Activated naive CD8-positive, alpha-beta T cell treated with anti-CD3 and anti-CD28 coated beads for 36 hours (primary cell): ENCODE data around the gene PAPSS1. TPM values are rescaled to one million over a fixed set of nuclear protein-coding genes. Genes with fewer than 3 reads are reported as not detected.
"Not testable (repeated sequence)": the region's sequence is repeated elsewhere in the genome, so short reads cannot be mapped to it uniquely, and the experiment has no call there.

Source experiments
- DNase-seq: peaks from one replicate; pipeline ENCODE4 v3.0.0; 2021
- H3K27ac Mint-ChIP-seq: one replicate; pipeline ENCODE4 v1.8.0; 2022; ENCODE audit warnings: mild to moderate bottlenecking, moderate library complexity, mixed read lengths
- H3K27me3 Mint-ChIP-seq: one replicate; pipeline ENCODE4 v1.8.0; 2022; ENCODE audit warnings: mild to moderate bottlenecking, mixed read lengths
- H3K36me3 Mint-ChIP-seq: one replicate; pipeline ENCODE4 v1.8.0; 2021; ENCODE audit warnings: mild to moderate bottlenecking, mixed read lengths
- H3K4me1 Mint-ChIP-seq: one replicate; pipeline ENCODE4 v1.8.0; 2021; ENCODE audit warnings: mixed read lengths
- H3K4me3 Mint-ChIP-seq: one replicate; pipeline ENCODE4 v1.8.0; 2022; ENCODE audit warnings: mild to moderate bottlenecking, moderate library complexity, mixed read lengths
- H3K9me3 Mint-ChIP-seq: one replicate; pipeline ENCODE4 v1.8.0; 2022; ENCODE audit warnings: mixed read lengths
- total RNA-seq, 2 experiments: library from RNA; stranded (reverse); gene quantifications; one replicate each; pipeline ENCODE4 v1.2.3, GENCODE V29; 2021

The PAPSS1 gene
- total RNA-seq, 2 experiments from 2014 or later, result 26.3 to 26.6 TPM

- H3K27ac Mint-ChIP-seq, result no peak overlapping the region
- no peaks in the 10 kb centered on the region for H3K27me3 Mint-ChIP-seq
- no peak for DNase-seq
- H3K4me1 Mint-ChIP-seq, result no peaks in the 10 kb centered on the region
- H3K9me3 Mint-ChIP-seq, result no peaks in the 10 kb centered on the region
- no peaks in the 10 kb centered on the region for H3K36me3 Mint-ChIP-seq
- no peak overlapping the region for H3K4me3 Mint-ChIP-seq
These were observed 17.4 kb upstream of the PAPSS1 start for GRCh38 chr4:107737450-107737849.

DNA sequence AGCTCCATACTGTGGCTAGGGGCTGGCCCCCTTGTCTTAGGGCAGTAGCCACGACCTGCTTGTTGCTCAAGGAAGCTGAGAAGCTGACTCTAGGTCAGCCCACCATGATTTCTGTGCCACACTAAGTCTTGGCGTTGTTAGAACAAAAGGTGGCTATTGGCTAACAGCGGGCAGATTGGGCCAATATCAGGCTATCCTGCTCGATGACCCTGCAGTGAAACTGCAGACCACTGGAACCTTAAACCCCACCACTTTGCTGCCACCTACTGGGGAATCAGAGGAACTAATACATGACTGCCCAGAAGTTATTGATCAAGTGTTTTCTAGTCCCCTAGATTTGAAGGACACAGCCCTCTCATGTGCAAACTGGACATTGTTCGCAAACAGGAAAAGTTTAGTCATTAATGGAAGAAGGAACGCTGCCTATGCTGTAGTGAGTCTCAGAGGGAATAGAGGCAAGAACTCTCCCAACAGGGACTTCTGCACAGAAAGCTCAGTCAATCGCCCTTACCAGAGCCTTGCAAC, 17.0 kb upstream of the PAPSS1 start:
- DNase-seq, result peak; percentile 19
- no peaks in the 10 kb centered on the region for H3K27me3 Mint-ChIP-seq
- no peaks in the 10 kb centered on the region for H3K36me3 Mint-ChIP-seq
- no peaks in the 10 kb centered on the region for H3K4me1 Mint-ChIP-seq
- H3K4me3 Mint-ChIP-seq, result no peak overlapping the region
- no peaks in the 10 kb centered on the region for H3K9me3 Mint-ChIP-seq
- H3K27ac Mint-ChIP-seq, result no peak overlapping the region

GRCh38 chr4:107736037-107736436, 16.0 kb upstream of the PAPSS1 start:
- no peak for DNase-seq
- Mint-ChIP-seq H3K4me1 (no peaks in the 10 kb centered on the region), H3K27ac (no peak overlapping the region), H3K9me3 (no peaks in the 10 kb centered on the region), H3K27me3 (no peaks in the 10 kb centered on the region), H3K36me3 (no peaks in the 10 kb centered on the region), H3K4me3 (no peak overlapping the region)

- Mint-ChIP-seq H3K4me1 (no peaks in the 10 kb centered on the region), H3K27me3 (no peaks in the 10 kb centered on the region), H3K9me3 (no peaks in the 10 kb centered on the region), H3K27ac (no peak overlapping the region), H3K4me3 (no peak overlapping the region), H3K36me3 (no peaks in the 10 kb centered on the region)
- DNase-seq, result no peak
These were observed 14.1 kb upstream of the PAPSS1 start for GRCh38 chr4:107734120-107734519.

GRCh38 chr4:107733431-107733925, 13.4 kb upstream of the PAPSS1 start:
- no peaks in the 10 kb centered on the region for H3K4me1 Mint-ChIP-seq
- no peaks in the 10 kb centered on the region for H3K9me3 Mint-ChIP-seq
- H3K27ac Mint-ChIP-seq, result no peak overlapping the region
- no peak for DNase-seq
- H3K36me3 Mint-ChIP-seq, result no peaks in the 10 kb centered on the region
- H3K27me3 Mint-ChIP-seq, result peaks cover 3% of the 10 kb centered on the region
- H3K4me3 Mint-ChIP-seq, result no peak overlapping the region

- not testable (repeated sequence) for H3K4me1 Mint-ChIP-seq
These were observed 9.0 kb upstream of the PAPSS1 start for GRCh38 chr4:107729050-107729449.

GRCh38 chr4:107726131-107726925, 6.3 kb upstream of the PAPSS1 start:
- not testable (repeated sequence) for H3K9me3 Mint-ChIP-seq, H3K27me3 Mint-ChIP-seq, DNase-seq, H3K4me3 Mint-ChIP-seq, H3K27ac Mint-ChIP-seq, H3K4me1 Mint-ChIP-seq, H3K36me3 Mint-ChIP-seq

More at GRCh38 chr4:107729050-107729449, 9.0 kb upstream of the PAPSS1 start:
- not testable (repeated sequence) for H3K27ac Mint-ChIP-seq, DNase-seq, H3K9me3 Mint-ChIP-seq, H3K36me3 Mint-ChIP-seq, H3K4me3 Mint-ChIP-seq, H3K27me3 Mint-ChIP-seq

DNA sequence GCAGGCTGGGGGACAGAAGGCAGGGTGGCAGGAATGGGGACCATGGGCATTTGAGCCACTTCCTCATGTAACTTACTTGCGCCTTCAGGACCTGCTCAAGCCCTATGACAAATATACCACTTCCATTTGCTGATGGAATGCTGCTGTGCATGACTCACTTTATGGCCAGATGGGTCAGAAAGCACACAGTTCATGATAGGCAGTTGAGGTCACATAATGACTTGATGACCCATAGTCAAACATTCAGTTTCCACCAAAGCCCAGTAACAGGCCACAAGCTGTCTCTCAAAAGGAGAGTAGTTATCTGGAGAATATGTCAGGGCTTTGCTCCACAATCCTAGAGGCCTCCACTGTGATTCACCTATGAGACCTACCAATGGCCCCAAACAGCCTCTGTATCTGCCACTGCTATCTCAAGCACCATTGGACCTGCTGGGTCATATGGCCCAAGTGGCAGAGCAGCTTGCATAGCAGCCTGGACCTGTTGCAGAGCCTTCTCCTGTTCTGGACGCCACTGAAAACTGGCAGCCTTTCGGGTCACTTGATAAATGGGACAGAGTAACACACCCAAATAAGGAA, 5.3 kb upstream of the PAPSS1 start:
- no peak overlapping the region for H3K4me3 Mint-ChIP-seq
- H3K4me1 Mint-ChIP-seq, result peaks cover 12% of the 10 kb centered on the region
- H3K27ac Mint-ChIP-seq, result no peak overlapping the region
- H3K9me3 Mint-ChIP-seq, result no peaks in the 10 kb centered on the region
- no peak for DNase-seq
- H3K27me3 Mint-ChIP-seq, result peaks cover 9% of the 10 kb centered on the region
- no peaks in the 10 kb centered on the region for H3K36me3 Mint-ChIP-seq

GRCh38 chr4:107723331-107723730, 3.3 kb upstream of the PAPSS1 start:
- not testable (repeated sequence) for H3K9me3 Mint-ChIP-seq, H3K4me3 Mint-ChIP-seq, H3K27ac Mint-ChIP-seq, DNase-seq, H3K27me3 Mint-ChIP-seq, H3K36me3 Mint-ChIP-seq
- H3K4me1 Mint-ChIP-seq, result peaks cover 24% of the 10 kb centered on the region

DNA sequence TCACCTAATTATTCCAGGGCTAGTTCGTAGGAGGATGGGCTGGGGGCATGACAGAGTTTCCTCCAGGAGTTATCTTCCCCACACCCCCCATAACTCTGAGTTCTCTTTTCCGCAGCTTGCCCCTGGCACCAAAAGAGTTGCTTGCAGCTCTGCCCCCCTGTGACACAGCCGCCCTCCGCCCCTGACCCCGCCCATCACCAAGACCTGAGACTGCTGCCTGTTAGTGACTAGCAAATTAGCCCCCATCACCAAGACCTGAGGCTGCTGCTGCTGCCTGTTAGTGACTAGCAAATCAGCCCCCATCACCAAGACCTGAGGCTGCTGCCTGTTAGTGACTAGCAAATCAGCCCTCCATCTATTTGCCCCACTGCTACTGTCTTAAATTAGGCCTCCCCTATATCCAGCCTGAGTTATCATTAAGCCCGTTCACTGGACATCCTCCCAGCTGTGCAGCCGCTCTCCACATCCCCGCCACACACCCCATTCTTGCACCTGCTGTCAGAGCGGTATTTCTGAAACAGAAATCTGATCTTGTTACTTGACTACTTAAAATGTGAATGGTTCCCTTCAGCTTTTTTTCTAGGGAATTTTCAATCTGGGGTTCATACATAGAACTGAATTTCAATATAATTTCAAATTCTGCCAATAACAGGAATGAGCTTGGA, 1.5 kb upstream of the PAPSS1 start:
- Mint-ChIP-seq H3K4me1 (peaks cover 30% of the 10 kb centered on the region), H3K9me3 (no peaks in the 10 kb centered on the region), H3K27ac (peak overlapping the region; percentile 91), H3K4me3 (peak overlapping the region; percentile 92), H3K27me3 (no peaks in the 10 kb centered on the region), H3K36me3 (peaks cover 2% of the 10 kb centered on the region)
- peak; percentile 61 for DNase-seq

DNA sequence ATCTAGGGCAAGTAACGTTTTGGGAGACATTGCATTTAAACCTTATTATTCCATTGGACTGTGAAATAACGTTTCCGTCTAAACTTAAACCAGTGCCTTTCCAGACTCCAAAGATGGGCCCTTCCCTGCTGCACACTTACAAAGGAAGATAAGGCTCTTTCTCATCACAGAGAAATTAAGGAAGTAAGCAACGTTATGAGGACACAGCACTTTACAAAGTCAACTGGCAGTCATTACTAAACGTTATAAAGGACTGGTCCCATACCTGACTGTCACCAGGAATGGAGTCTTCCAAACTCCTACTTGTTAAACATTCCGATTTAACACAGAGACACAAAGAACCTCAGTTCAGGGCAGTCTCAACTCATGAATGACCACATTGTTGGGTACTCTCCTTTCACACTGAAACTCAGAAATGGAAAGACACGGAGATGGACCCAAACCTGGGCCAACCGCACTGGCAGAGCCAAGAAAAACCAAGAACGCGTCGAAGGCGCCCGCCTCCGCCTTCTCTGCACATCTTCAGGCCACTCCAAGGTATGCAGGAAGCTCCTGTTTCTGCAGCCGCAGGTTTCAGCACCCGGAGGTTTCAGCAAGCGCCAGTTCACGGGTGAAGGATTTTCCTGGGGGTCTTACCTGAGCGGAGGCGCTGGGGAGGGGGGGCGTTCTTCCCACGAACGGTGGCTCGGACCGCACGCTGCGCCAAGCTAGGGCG, 670 bp downstream of the PAPSS1 start:
- Mint-ChIP-seq H3K27ac (peak overlapping the region; percentile 72), H3K4me3 (peak overlapping the region; percentile 92), H3K27me3 (no peaks in the 10 kb centered on the region), H3K9me3 (no peaks in the 10 kb centered on the region), H3K36me3 (peaks cover 3% of the 10 kb centered on the region), H3K4me1 (peaks cover 31% of the 10 kb centered on the region)
- no peak for DNase-seq

DNA sequence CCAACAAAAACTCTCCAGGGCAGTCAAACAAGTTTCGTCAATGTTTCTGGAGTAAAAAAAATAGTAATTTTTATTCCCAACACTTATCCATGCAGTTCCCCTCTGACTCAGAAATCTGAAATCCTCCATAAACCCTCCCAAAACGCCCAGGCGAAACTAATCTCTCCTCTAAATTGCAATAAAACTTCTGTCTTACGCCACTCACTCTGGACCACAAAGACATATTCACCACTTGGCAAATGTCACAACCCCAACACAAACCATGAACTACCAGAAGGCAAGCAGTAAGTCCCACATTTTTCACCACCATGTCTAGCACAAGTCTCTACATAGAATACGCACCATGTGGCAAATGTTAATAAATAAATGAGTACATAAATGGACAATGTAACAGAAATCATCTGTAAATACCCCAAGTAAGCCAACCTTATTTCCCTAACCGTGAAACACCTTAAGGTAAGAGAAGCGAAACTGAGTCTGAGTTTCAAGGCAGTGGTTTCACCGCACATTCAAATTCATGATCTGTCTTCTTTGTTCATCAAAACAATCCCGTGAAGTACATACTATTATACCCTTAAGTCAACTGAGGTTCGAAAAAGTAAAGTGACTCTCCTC, 1.6 kb downstream of the PAPSS1 start:
- peak overlapping the region; percentile 92 for H3K4me3 Mint-ChIP-seq
- peaks cover 7% of the 10 kb centered on the region for H3K36me3 Mint-ChIP-seq
- peaks cover 34% of the 10 kb centered on the region for H3K4me1 Mint-ChIP-seq
- H3K27me3 Mint-ChIP-seq, result no peaks in the 10 kb centered on the region
- no peak for DNase-seq
- H3K27ac Mint-ChIP-seq, result no peak overlapping the region
- H3K9me3 Mint-ChIP-seq, result no peaks in the 10 kb centered on the region

DNA sequence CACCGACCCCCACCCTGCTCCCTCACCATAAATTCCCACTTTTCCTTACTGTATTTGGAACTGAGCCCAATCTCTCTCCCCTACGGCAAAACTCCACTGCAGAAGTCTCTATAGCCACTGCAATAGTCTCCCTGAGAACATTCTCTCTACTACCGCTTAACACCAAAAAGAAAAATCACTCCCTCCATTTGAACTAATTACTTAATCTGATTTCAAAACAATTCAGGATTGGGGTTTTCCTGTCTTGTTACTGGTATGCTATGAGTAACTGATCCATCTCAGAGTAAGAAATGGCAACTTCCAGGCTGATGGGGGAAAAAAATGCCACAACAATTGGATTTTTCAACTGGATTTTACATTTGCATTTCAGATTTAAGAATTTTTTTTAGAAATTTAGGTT, 5.8 kb downstream of the PAPSS1 start:
- Mint-ChIP-seq H3K27ac (no peak overlapping the region), H3K36me3 (peaks cover 19% of the 10 kb centered on the region), H3K4me1 (peaks cover 29% of the 10 kb centered on the region), H3K4me3 (no peak overlapping the region), H3K27me3 (no peaks in the 10 kb centered on the region), H3K9me3 (peaks cover 5% of the 10 kb centered on the region)
- DNase-seq, result no peak

GRCh38 chr4:107712236-107712635, 7.8 kb downstream of the PAPSS1 start:
- DNase-seq, result no peak
- peaks cover 20% of the 10 kb centered on the region for H3K36me3 Mint-ChIP-seq
- H3K27ac Mint-ChIP-seq, result no peak overlapping the region
- H3K4me1 Mint-ChIP-seq, result peaks cover 15% of the 10 kb centered on the region
- no peak overlapping the region for H3K4me3 Mint-ChIP-seq
- H3K9me3 Mint-ChIP-seq, result peaks cover 14% of the 10 kb centered on the region
- no peaks in the 10 kb centered on the region for H3K27me3 Mint-ChIP-seq
